A549 (cell line): Measurements from ENCODE around the gene VSTM2B. TPM values are rescaled to one million over a fixed set of nuclear protein-coding genes. Genes with fewer than 3 reads are reported as not detected.

ENCODE experiments used
- ATAC-seq, 2 experiments: fragments of 200-7000 bp in 1 of 2; fragments of >200 bp in 1 of 2; cut with Nextera tagmentation in 1 of 2; cut with Tn5 transposase in 1 of 2; 3 replicates each; pipeline versions ENCODE4 v1.8.0 to v1.9.1; 2018 to 2020; ENCODE audit warnings: mild to moderate bottlenecking in 1 of 2, moderate library complexity in 1 of 2
- CTCF ChIA-PET: fragments of 300-600 bp; sonication (Branson Sonifier 250); formaldehyde crosslinking; extraction: SDS; loops from one replicate; lab custom pipeline; 2021; ENCODE audit warnings: antibody characterized with exemption, inconsistent platforms; lab: Yijun Ruan, JAX
- POLR2A ChIA-PET: fragments of 350-600 bp; formaldehyde crosslinking; extraction: SDS; loops from one replicate; lab custom pipeline; 2021; ENCODE audit warnings: antibody characterized with exemption, inconsistent platforms; lab: Yijun Ruan, JAX
- DNase-seq, 2 experiments: peaks; one replicate each; pipeline versions ENCODE4 v3.0.0 to v3.0.0-alpha.2; 2011 to 2016; ENCODE audit warnings: low read depth in 1 of 2, low spot score in 1 of 2
- FAIRE-seq: peaks from 2 replicates; lab custom pipeline; 2011; peaks lifted over from hg19 to GRCh38; lab: Jason Lieb, UNC
- H3K27ac ChIP-seq, 2 experiments: fragments of >200 bp; sonication (Bioruptor Twin); formaldehyde crosslinking; 3 replicates each; pipeline ENCODE4 v1.5.1; 2016 to 2017
- H3K4me1 ChIP-seq: fragments of >200 bp; sonication (Bioruptor Twin); formaldehyde crosslinking; 3 replicates; pipeline ENCODE4 v1.6.1; 2016
- H3K4me2 ChIP-seq: fragments of >200 bp; sonication (Bioruptor Twin); formaldehyde crosslinking; 3 replicates; pipeline ENCODE4 v1.6.1; 2016
- H3K4me3 ChIP-seq: fragments of >200 bp; sonication (Bioruptor Twin); formaldehyde crosslinking; 3 replicates; pipeline ENCODE4 v1.5.1; 2016
- H3K9me3 ChIP-seq: fragments of >200 bp; sonication (Bioruptor Twin); formaldehyde crosslinking; 3 replicates; pipeline ENCODE4 v1.6.1; 2016
- ATOH8 ChIP-seq: fragments of 250-450 bp; sonication (Bioruptor Pico); IDR thresholded peaks from 2 replicates; pipeline ENCODE4 v1.5.0; 2020; ENCODE audit warnings: low read depth, mild to moderate bottlenecking, moderate library complexity
- BCL3 ChIP-seq: fragments of >200 bp; sonication (Bioruptor Twin); formaldehyde crosslinking; IDR thresholded peaks from 3 replicates; pipeline ENCODE4 v1.6.1; 2016
- BHLHE40 ChIP-seq: IDR thresholded peaks from 2 replicates; pipeline ENCODE4 v1.6.1; 2012; ENCODE audit warnings: low read depth, low read length, inconsistent platforms
- CBX2 ChIP-seq: fragments of 200-600 bp; sonication (generic); IDR thresholded peaks from 2 replicates; pipeline ENCODE4 v1.6.1; 2016; ENCODE audit warnings: low read depth, mild to moderate bottlenecking, borderline replicate concordance
- CBX8 ChIP-seq: fragments of 200-600 bp; sonication (generic); IDR thresholded peaks from 2 replicates; pipeline ENCODE4 v1.6.1; 2016
- CEBPB ChIP-seq, 2 experiments: fragments of >200 bp in 1 of 2; sonication (Bioruptor Twin) in 1 of 2; formaldehyde crosslinking in 1 of 2; IDR thresholded peaks; 2 replicates each; pipeline ENCODE4 v1.6.1; 2012 to 2016
- CHD2 ChIP-seq: fragments of 150-350 bp; IDR thresholded peaks from 2 replicates; pipeline ENCODE4 v1.6.1; 2014; ENCODE audit warnings: low read length; ENCODE audit not compliant: partially characterized antibody
- CTCF ChIP-seq: fragments of >200 bp; sonication (Bioruptor Twin); formaldehyde crosslinking; IDR thresholded peaks from 3 replicates; pipeline ENCODE4 v1.5.1; 2016
- E2F6 ChIP-seq: IDR thresholded peaks from 2 replicates; pipeline ENCODE4 v1.6.1; 2012; ENCODE audit warnings: low read depth, borderline replicate concordance
- EHF ChIP-seq: fragments of 250-450 bp; sonication (Bioruptor Pico); IDR thresholded peaks from 2 replicates; pipeline ENCODE4 v1.5.0; 2020; ENCODE audit warnings: mild to moderate bottlenecking
- ELK1 ChIP-seq: fragments of 150-350 bp; IDR thresholded peaks from 2 replicates; pipeline ENCODE4 v1.6.1; 2014; ENCODE audit warnings: low read depth, mild to moderate bottlenecking, low read length
- FOXS1 ChIP-seq: fragments of 250-450 bp; sonication (Bioruptor Pico); IDR thresholded peaks from 2 replicates; pipeline ENCODE4 v1.5.0; 2020; ENCODE audit warnings: mild to moderate bottlenecking, moderate library complexity
- HOXA7 ChIP-seq: fragments of 250-450 bp; sonication (Bioruptor Pico); IDR thresholded peaks from 2 replicates; pipeline ENCODE4 v1.5.0; 2020; ENCODE audit warnings: mild to moderate bottlenecking, moderate library complexity
- HOXB5 ChIP-seq: fragments of 250-450 bp; sonication (Bioruptor Pico); IDR thresholded peaks from 2 replicates; pipeline ENCODE4 v1.5.0; 2020; ENCODE audit warnings: mild to moderate bottlenecking, moderate library complexity
- KDM5A ChIP-seq: fragments of 200-600 bp; sonication (generic); IDR thresholded peaks from 2 replicates; pipeline ENCODE4 v1.6.1; 2016; ENCODE audit warnings: antibody characterized with exemption, mild to moderate bottlenecking
- MYC ChIP-seq: IDR thresholded peaks from 2 replicates; pipeline ENCODE4 v1.6.1; 2012; ENCODE audit warnings: mild to moderate bottlenecking, inconsistent platforms, low read length, improper control_type of control experiment, borderline replicate concordance
- NPAS2 ChIP-seq: fragments of 250-450 bp; sonication (Bioruptor Pico); IDR thresholded peaks from 2 replicates; pipeline ENCODE4 v1.8.0; 2022; ENCODE audit warnings: mild to moderate bottlenecking, moderate library complexity, borderline replicate concordance
- PHF8 ChIP-seq: fragments of 200-600 bp; sonication (generic); IDR thresholded peaks from 2 replicates; pipeline ENCODE4 v1.6.1; 2016; ENCODE audit warnings: low read depth, mild to moderate bottlenecking, antibody characterized with exemption, moderate library complexity, borderline replicate concordance
- POLR2A ChIP-seq: IDR thresholded peaks from 2 replicates; pipeline ENCODE4 v1.6.1; 2012; ENCODE audit warnings: mild to moderate bottlenecking, low read length
- POLR2AphosphoS2 ChIP-seq: conservative IDR thresholded peaks from 2 replicates; pipeline ENCODE4 v1.6.1; 2012; ENCODE audit warnings: low read length, improper control_type of control experiment, inconsistent platforms
- RAD21 ChIP-seq, 2 experiments: fragments of >200 bp in 1 of 2; sonication (Bioruptor Twin) in 1 of 2; formaldehyde crosslinking in 1 of 2; IDR thresholded peaks in 1 of 2; conservative IDR thresholded peaks in 1 of 2; 2 replicates in 1 of 2; 3 replicates in 1 of 2; pipeline ENCODE4 v1.6.1; 2012 to 2018; ENCODE audit warnings: inconsistent platforms in 1 of 2
- RARB ChIP-seq: fragments of 250-450 bp; sonication (Bioruptor Pico); IDR thresholded peaks from 2 replicates; pipeline ENCODE4 v1.8.0; 2021; ENCODE audit warnings: mild to moderate bottlenecking, moderate library complexity
- RCOR1 ChIP-seq: fragments of 150-350 bp; IDR thresholded peaks from 2 replicates; pipeline ENCODE4 v1.6.1; 2014; ENCODE audit warnings: antibody characterized with exemption, low read length, low read depth
- RNF2 ChIP-seq: fragments of 200-600 bp; sonication (generic); IDR thresholded peaks from 2 replicates; pipeline ENCODE4 v1.6.1; 2016; ENCODE audit warnings: low read depth, mild to moderate bottlenecking, antibody characterized with exemption, moderate library complexity, borderline replicate concordance
- SMC3 ChIP-seq: fragments of >200 bp; sonication (Bioruptor Twin); formaldehyde crosslinking; IDR thresholded peaks from 3 replicates; pipeline ENCODE4 v1.6.1; 2018; ENCODE audit warnings: inconsistent platforms
- SREBF2 ChIP-seq: fragments of 450-650 bp; IDR thresholded peaks from 2 replicates; pipeline ENCODE4 v1.6.1; 2014; ENCODE audit warnings: mild to moderate bottlenecking, moderate library complexity
- TP53 ChIP-seq: fragments of 250-450 bp; sonication (Bioruptor Pico); IDR thresholded peaks from 2 replicates; pipeline ENCODE4 v1.5.0; 2021; ENCODE audit warnings: mild to moderate bottlenecking, moderate library complexity
- ZC3H11A ChIP-seq: fragments of 450-650 bp; IDR thresholded peaks from 2 replicates; pipeline ENCODE4 v1.6.1; 2014; ENCODE audit warnings: antibody characterized with exemption, mild to moderate bottlenecking
- ZSCAN20 ChIP-seq: fragments of 250-450 bp; sonication (Bioruptor Pico); IDR thresholded peaks from 2 replicates; pipeline ENCODE4 v1.8.0; 2022; ENCODE audit warnings: mild to moderate bottlenecking, moderate library complexity
- WGBS: methylation state at CpG from one replicate; pipeline ENCODE4 v1.1.6; 2017; ENCODE audit errors: missing lambda C conversion rate; 5-methylcytosine and 5-hydroxymethylcytosine counted together
- polyA minus RNA-seq: library from RNA; depleted of rRNA, polyadenylated mRNA; stranded (reverse); fragments of >200 nt; gene quantifications from 2 replicates; pipeline ENCODE4 v1.2.3, GENCODE V29; 2011; rRNA and poly(A)+ RNA removed
- polyA plus RNA-seq, 4 experiments: library from polyadenylated mRNA; depleted of rRNA in 3 of 4; stranded (reverse); fragments of >200 nt; fragmentation: RNase III in 1 of 4; extraction: RNeasy Plus Mini Kit Qiagen cat#74134 plus additional on column Dnase treatment in 1 of 4; gene quantifications; 2 replicates in 3 of 4; 3 replicates in 1 of 4; pipeline ENCODE4 v1.2.3, GENCODE V29; 2011 to 2017

The VSTM2B gene
- polyA plus RNA-seq (2011; rRNA removed) (not detected in 2 replicates), polyA plus RNA-seq (2017; fragmentation: RNase III; extraction: RNeasy Plus Mini Kit Qiagen cat#74134 plus additional on column Dnase treatment) (not detected in 3 replicates), polyA minus RNA-seq (not detected in 2 replicates)
- not detected in 2 replicates for polyA plus RNA-seq (2012; cell fraction: cytosol; rRNA removed)
- polyA plus RNA-seq (2012; cell fraction: nucleus; rRNA removed) = 0.10 TPM in 1 of 2 replicates, not detected in the other

- Histone ChIP-seq H3K4me2 (peak within 1 kb of the TSS; percentile 55), H3K4me3 (peak within 1 kb of the TSS; percentile 18; the same call in 1 of the 3 replicates)
- POLR2A ChIA-PET = no interaction called here
- TF ChIP-seq FOXS1 (CRISPR knock-in tag) (no peak), E2F6 (no peak), ELK1 (no peak), EHF (no peak), NPAS2 (no peak), POLR2A (no peak), TP53 (CRISPR knock-in tag) (no peak), CEBPB (IDR thresholded peaks at IDR 0.05) (no peak), SMC3 (no peak), CBX2 (no peak), BCL3 (no peak), KDM5A (no peak), BHLHE40 (no peak), HOXB5 (CRISPR knock-in tag) (no peak), CHD2 (no peak)
- TF ChIP-seq, all 56 proteins: peak for 0
- Histone ChIP-seq H3K4me1 (peaks cover 12% of the 10 kb centered on the region), H3K9me3 (no peaks in the 10 kb centered on the region), H3K27ac (no peak within 1 kb of the TSS)
- CTCF ChIA-PET = interaction anchor here (0.5 to 3.5 kb wide), 3 partner anchors 9 to 480 kb away, joined by 3 to 47 read pairs (median 3); no protein-coding TSS in a partner anchor
- ATAC-seq = no peak
- FAIRE-seq = no peak
- WGBS = 70% methylated on average over 83 of the region's 104 CpGs
- DNase-seq = no peak
Measured at GRCh38 chr19:29525901-29526729, at the start of gene VSTM2B. Gene VSTM2B (plus strand): TSS chr19:29525994. CDS start chr19:29526584, 590 bp downstream.

GRCh38 chr19:29476528-29476927 lies 49.3 kb upstream of the VSTM2B start:
- DNase-seq = no peak
- ChIA-PET CTCF (interaction anchor here (0.7 to 2.6 kb wide), 6 partner anchors 9 to 121 kb away, joined by 3 to 15 read pairs (median 6); no protein-coding TSS in a partner anchor), POLR2A (no interaction called here)
- H3K27ac ChIP-seq = no peak overlapping the region
- WGBS = 1% methylated on average over 4 of the region's 4 CpGs
- no peak overlapping the region for H3K4me2 ChIP-seq
- peaks cover 6% of the 10 kb centered on the region; the same call in 2 of the 3 replicates for H3K9me3 ChIP-seq
- H3K4me1 ChIP-seq = no peaks in the 10 kb centered on the region
- no peak overlapping the region for H3K4me3 ChIP-seq
- ATAC-seq = no peak
- FAIRE-seq = no peak
- no peak for TF ChIP-seq RNF2
- no peak for TF ChIP-seq CTCF
- TF ChIP-seq RCOR1 = no peak
- TF ChIP-seq HOXA7 (CRISPR knock-in tag) = no peak
- TF ChIP-seq POLR2AphosphoS2 = no peak
- no peak for TF ChIP-seq CBX8
- no peak for TF ChIP-seq NPAS2
- no peak for TF ChIP-seq ZC3H11A
- TF ChIP-seq RARB (CRISPR knock-in tag) = no peak
- no peak for TF ChIP-seq SREBF2
- TF ChIP-seq RAD21 (conservative IDR thresholded peaks at IDR 0.05 in 1 of 2, IDR thresholded peaks at IDR 0.05 in 1 of 2) = no peak
- no peak for TF ChIP-seq ZSCAN20 (CRISPR knock-in tag)
- no peak for TF ChIP-seq HOXB5 (CRISPR knock-in tag)
- no peak for TF ChIP-seq PHF8
- no peak for TF ChIP-seq KDM5A
- no peak for TF ChIP-seq ATOH8 (CRISPR knock-in tag)
- TF ChIP-seq ELK1 = no peak
- no peak for TF ChIP-seq MYC
- TF ChIP-seq BHLHE40 = no peak
